CD4-positive, alpha-beta T cell (primary cell): ENCODE measurements around the gene LCOR. TPM values are rescaled to one million over a fixed set of nuclear protein-coding genes. Genes with fewer than 3 reads are reported as not detected.

ENCODE experiments used
- ATAC-seq: fragments of 200-7000 bp; cut with Tn5 transposase; one replicate; pipeline ENCODE4 v1.10.0; 2022; ENCODE audit warnings: mild to moderate bottlenecking; ENCODE audit not compliant: poor library complexity
- CTCF ChIA-PET: fragments of 350-600 bp; sonication (Branson Sonifier 250); formaldehyde crosslinking; loops from one replicate; lab custom pipeline; 2021; ENCODE audit warnings: antibody characterized with exemption, inconsistent platforms; lab: Charles Lee
- POLR2A ChIA-PET: fragments of 350-600 bp; sonication (Branson Sonifier 250); formaldehyde crosslinking; loops from one replicate; lab custom pipeline; 2021; ENCODE audit warnings: antibody characterized with exemption, inconsistent platforms; lab: Charles Lee
- DNase-seq, 14 experiments: peaks; one replicate each; pipeline ENCODE4 v3.0.0-alpha.2; 2013 to 2020; ENCODE audit warnings: mixed read lengths in 2 of 14
- H3K27ac ChIP-seq, 2 donors: one replicate each; pipeline versions ENCODE4 v1.5.1 to v1.7.0; 2013; ENCODE audit warnings: low read length in 2 of 2, low read depth in 1 of 2, mild to moderate bottlenecking in 1 of 2
- H3K27me3 ChIP-seq, 2 experiments: 1 replicate in 1 of 2; 2 replicates in 1 of 2; pipeline versions ENCODE4 v1.6.1 to v1.7.0; 2013; ENCODE audit warnings: low read length in 2 of 2, control low read depth in 1 of 2, mild to moderate bottlenecking in 1 of 2, moderate library complexity in 1 of 2; ENCODE audit not compliant: insufficient read depth in 2 of 2, control insufficient read depth in 1 of 2
- H3K36me3 ChIP-seq: one replicate; pipeline ENCODE4 v1.6.1; 2013; ENCODE audit warnings: low read length, control low read depth; ENCODE audit not compliant: insufficient read depth
- H3K4me1 ChIP-seq: one replicate; pipeline ENCODE4 v1.6.1; 2013; ENCODE audit warnings: low read length, control low read depth; ENCODE audit not compliant: insufficient read depth
- H3K4me3 ChIP-seq: one replicate; pipeline ENCODE4 v1.5.1; 2013; ENCODE audit warnings: mild to moderate bottlenecking, low read length, moderate library complexity
- H3K9me3 ChIP-seq, 2 experiments: 1 replicate in 1 of 2; 2 replicates in 1 of 2; pipeline versions ENCODE4 v1.6.1 to v1.7.0; 2013; ENCODE audit warnings: low read length in 2 of 2, mild to moderate bottlenecking in 2 of 2, control low read depth in 1 of 2, moderate library complexity in 1 of 2; ENCODE audit not compliant: control insufficient read depth in 1 of 2, insufficient read depth in 1 of 2
- H3K27ac Mint-ChIP-seq: one replicate; pipeline ENCODE4 v1.8.0; 2020; ENCODE audit warnings: mixed read lengths
- H3K27me3 Mint-ChIP-seq: one replicate; pipeline ENCODE4 v1.8.0; 2021; ENCODE audit warnings: mixed read lengths
- H3K36me3 Mint-ChIP-seq: one replicate; pipeline ENCODE4 v1.8.0; 2021; ENCODE audit warnings: low read depth, mixed read lengths
- H3K4me1 Mint-ChIP-seq: one replicate; pipeline ENCODE4 v1.8.0; 2021; ENCODE audit warnings: low read depth, mixed read lengths
- H3K4me3 Mint-ChIP-seq: one replicate; pipeline ENCODE4 v1.8.0; 2020; ENCODE audit warnings: mild to moderate bottlenecking, mixed read lengths
- H3K9me3 Mint-ChIP-seq: one replicate; pipeline ENCODE4 v1.8.0; 2020; ENCODE audit warnings: mixed read lengths
- CTCF ChIP-seq: fragments of 200-600 bp; IDR thresholded peaks from one replicate; pipeline ENCODE4 v1.8.0; 2022; ENCODE audit warnings: antibody characterized with exemption, mild to moderate bottlenecking
- intact Hi-C, 2 experiments: fragments of 100-400 bp; cut with DNase I in 1 of 2; cut with micrococcal nuclease in 1 of 2; formaldehyde crosslinking; loops; one replicate each; pipeline versions ENCODE4 v1.15.1 to v1.9.0; 2023 to 2025; cut with DNase I, micrococcal nuclease
- total RNA-seq, 174 experiments: library from RNA in 2 of 174; stranded (reverse) in 2 of 174; gene quantifications; one replicate each; pipeline ENCODE4 v1.2.3 and lab custom pipeline; 2021 to 2026

Gene LCOR
- total RNA-seq, 2 experiments from 2014 or later, result 46.0 to 56.0 TPM

GRCh38 chr10:97028832-97029178 lies 196.7 kb downstream of the LCOR start:
- Histone ChIP-seq H3K4me3 (no peak overlapping the region), H3K36me3 (no peaks in the 10 kb centered on the region), H3K9me3 (no peaks in the 10 kb centered on the region), H3K27ac (no peak overlapping the region), H3K4me1 (no peaks in the 10 kb centered on the region), H3K27me3 (no peaks in the 10 kb centered on the region)
- ATAC-seq (no peak), DNase-seq (no peak)
- Mint-ChIP-seq H3K36me3 (no peaks in the 10 kb centered on the region), H3K9me3 (no peaks in the 10 kb centered on the region), H3K27me3 (no peaks in the 10 kb centered on the region), H3K4me3 (no peak overlapping the region), H3K27ac (no peak overlapping the region), H3K4me1 (no peaks in the 10 kb centered on the region)
- CTCF ChIA-PET, result no interaction called here
- intact Hi-C loops, result loop anchor here (5.0 to 10.0 kb wide), 2 partner anchors 384 to 387 kb away; no protein-coding TSS in a partner anchor
- no peak for TF ChIP-seq CTCF
- POLR2A ChIA-PET, result no interaction called here

GRCh38 chr10:97029271-97029670 lies 197.2 kb downstream of the LCOR start:
- H3K27ac Mint-ChIP-seq, result no peak overlapping the region
- no peak overlapping the region for H3K27ac ChIP-seq
- no peaks in the 10 kb centered on the region for H3K9me3 Mint-ChIP-seq
- no peak overlapping the region for H3K4me3 ChIP-seq
- no peaks in the 10 kb centered on the region for H3K27me3 Mint-ChIP-seq
- H3K4me1 Mint-ChIP-seq, result no peaks in the 10 kb centered on the region
- no peak overlapping the region for H3K4me3 Mint-ChIP-seq
- no peaks in the 10 kb centered on the region for H3K36me3 Mint-ChIP-seq
- ATAC-seq (no peak), DNase-seq (no peak)
- no peaks in the 10 kb centered on the region for H3K27me3 ChIP-seq
- no peak for TF ChIP-seq CTCF
- H3K36me3 ChIP-seq, result no peaks in the 10 kb centered on the region
- ChIA-PET POLR2A (no interaction called here), CTCF (no interaction called here)
- intact Hi-C loops, result loop anchor here (5.0 to 10.0 kb wide), 2 partner anchors 384 to 387 kb away; no protein-coding TSS in a partner anchor
- no peaks in the 10 kb centered on the region for H3K9me3 ChIP-seq
- no peaks in the 10 kb centered on the region for H3K4me1 ChIP-seq

- Histone ChIP-seq H3K27me3 (peaks cover 0 to 5% of the 10 kb centered on the region in 2 experiments), H3K27ac (no peak overlapping the region), H3K4me1 (no peaks in the 10 kb centered on the region), H3K4me3 (no peak overlapping the region), H3K36me3 (no peaks in the 10 kb centered on the region), H3K9me3 (no peaks in the 10 kb centered on the region)
- H3K4me3 Mint-ChIP-seq, result no peak overlapping the region
- no peak overlapping the region for H3K27ac Mint-ChIP-seq
- H3K36me3 Mint-ChIP-seq, result no peaks in the 10 kb centered on the region
- ATAC-seq (no peak), DNase-seq (no peak)
- H3K27me3 Mint-ChIP-seq, result no peaks in the 10 kb centered on the region
- TF ChIP-seq CTCF, result no peak
- no peaks in the 10 kb centered on the region for H3K4me1 Mint-ChIP-seq
- no peaks in the 10 kb centered on the region for H3K9me3 Mint-ChIP-seq
- CTCF ChIA-PET, result no interaction called here
- POLR2A ChIA-PET, result no interaction called here
- intact Hi-C loops, result no loop called here
Observed at GRCh38 chr10:97030894-97031293, 198.8 kb downstream of the LCOR start.
